ENCODE data around the gene ZFAND3.

- TF ChIP-seq CTCF (IDR thresholded peaks at IDR 0.05) (no peak), POLR2A (IDR thresholded peaks at IDR 0.05) (no peak)
Measured at GRCh38 chr6:38100380-38100779, 280.9 kb downstream of the ZFAND3 start.

Measured in Peyer's patch (tissue), 4 donors.